Lower leg skin (tissue), 4 donors: ENCODE data around the gene OBSL1. TPM values are rescaled to one million over a fixed set of nuclear protein-coding genes. Genes with fewer than 3 reads are reported as not detected.

Source experiments
- DNase-seq, 2 donors: peaks; one replicate each; pipeline ENCODE4 v3.0.0-alpha.2; 2019; ENCODE audit warnings: low spot score in 2 of 2
- H3K4me3 ChIP-seq: fragments of 200-600 bp; sonication (generic); 2 replicates; pipeline ENCODE4 v1.5.1; 2017; ENCODE audit warnings: mild to moderate bottlenecking, low read depth; ENCODE audit not compliant: poor library complexity, severe bottlenecking
- CTCF ChIP-seq, 3 donors: fragments of 450-650 bp; IDR thresholded peaks; one replicate each; pipeline ENCODE4 v1.5.1; 2016; ENCODE audit warnings: antibody characterized with exemption in 3 of 3, mild to moderate bottlenecking in 3 of 3, moderate library complexity in 2 of 3
- POLR2A ChIP-seq, 2 donors: fragments of 450-650 bp; IDR thresholded peaks; one replicate each; pipeline ENCODE4 v1.6.1; 2016 to 2017; ENCODE audit warnings: antibody characterized with exemption in 2 of 2, mild to moderate bottlenecking in 1 of 2, moderate library complexity in 1 of 2
- WGBS, 2 donors: methylation state at CpG; one replicate each; pipeline ENCODE4 v1.1.5; 2018; 5-methylcytosine and 5-hydroxymethylcytosine counted together
- intact Hi-C: fragments of 100-400 bp; cut with DNase I; formaldehyde crosslinking; loops from one replicate; pipeline ENCODE4 v1.15.0; 2023; ENCODE audit warnings: low total_unique reads
- total RNA-seq, 4 donors: library from RNA; depleted of rRNA; stranded (reverse); fragments of >200 nt; gene quantifications; one replicate each; pipeline ENCODE4 v1.1.0, GENCODE V29; 2016

The OBSL1 gene
- total RNA-seq, 4 donors from 2014 or later, result 34.2 to 52.7 (median 42.7) TPM

GRCh38 chr2:219572237-219573001 is 1.1 kb upstream of the OBSL1 start, which contains the start of gene INHA:
INHA (plus strand) TSS chr2:219572310; CDS start chr2:219572375, 65 bp downstream.
- intact Hi-C loops, result no loop called here
- DNase-seq, result no peak
- TF ChIP-seq POLR2A (IDR thresholded peaks at IDR 0.05), result no peak
- H3K4me3 ChIP-seq, result peak within 1 kb of the TSS; percentile 59
- WGBS, 2 donors, result 73 to 76% methylated on average over 11 to 13 of the region's 13 CpGs

- intact Hi-C loops, result no loop called here
- DNase-seq, result no peak
- WGBS, 2 donors, result 0 to 1% methylated on average over 10 to 23 of the region's 55 CpGs
- H3K4me3 ChIP-seq, result peak overlapping the region; percentile 59
- TF ChIP-seq POLR2A (IDR thresholded peaks at IDR 0.05), result no peak
- no peak for TF ChIP-seq CTCF (IDR thresholded peaks at IDR 0.05)
These were observed 422 bp downstream of the OBSL1 start for GRCh38 chr2:219570924-219571310.

GRCh38 chr2:219570194-219570923 is 980 bp downstream of the OBSL1 start:
- intact Hi-C loops, result no loop called here
- WGBS, 2 donors, result 14 to 18% methylated on average over 6 to 57 of the region's 95 CpGs
- DNase-seq, result no peak
- TF ChIP-seq CTCF (IDR thresholded peaks at IDR 0.05) (no peak), POLR2A (IDR thresholded peaks at IDR 0.05) (no peak)
- H3K4me3 ChIP-seq, result peak overlapping the region; percentile 59

GRCh38 chr2:219569635-219570034 is 1.7 kb downstream of the OBSL1 start:
- no peak for TF ChIP-seq CTCF (IDR thresholded peaks at IDR 0.05)
- no peak for TF ChIP-seq POLR2A (IDR thresholded peaks at IDR 0.05)
- 75 to 83% methylated on average over 6 of the region's 6 CpGs for WGBS, 2 donors
- H3K4me3 ChIP-seq, result no peak overlapping the region
- no peak for DNase-seq
- intact Hi-C loops, result no loop called here

GRCh38 chr2:219569041-219569440 is 2.3 kb downstream of the OBSL1 start:
- no peak overlapping the region for H3K4me3 ChIP-seq
- intact Hi-C loops, result no loop called here
- 91 to 93% methylated on average over 6 of the region's 6 CpGs for WGBS, 2 donors
- TF ChIP-seq POLR2A (IDR thresholded peaks at IDR 0.05) (no peak), CTCF (IDR thresholded peaks at IDR 0.05) (no peak)
- no peak for DNase-seq

- no peak overlapping the region for H3K4me3 ChIP-seq
- DNase-seq, result no peak
- intact Hi-C loops, result no loop called here
- 92 to 95% methylated on average over 31 to 35 of the region's 35 CpGs for whole genome bisulfite sequencing, 2 donors
- TF ChIP-seq CTCF (IDR thresholded peaks at IDR 0.05), result no peak
- no peak for TF ChIP-seq POLR2A (IDR thresholded peaks at IDR 0.05)
These were observed 3.5 kb downstream of the OBSL1 start for GRCh38 chr2:219567791-219568361.
